Measurements from ENCODE around the gene MYLK.

The MYLK gene

GRCh38 chr3:123766193-123767008, 117.7 kb downstream of the MYLK start:
- no peak for DNase-seq

- no peak for DNase-seq
Measured at GRCh38 chr3:123765475-123766128, 118.5 kb downstream of the MYLK start.

GRCh38 chr3:123764647-123765046, 119.5 kb downstream of the MYLK start:
- no peak for DNase-seq

GRCh38 chr3:123762805-123763204, 121.3 kb downstream of the MYLK start:
- no peak for DNase-seq

- no peak for DNase-seq
Measured at GRCh38 chr3:123760817-123761216, 123.3 kb downstream of the MYLK start.

GRCh38 chr3:123759871-123760270, 124.3 kb downstream of the MYLK start:
- DNase-seq = no peak

- DNase-seq = no peak
Measured at GRCh38 chr3:123759311-123759710, 124.8 kb downstream of the MYLK start.

GRCh38 chr3:123758081-123758564, 126.0 kb downstream of the MYLK start:
- no peak for DNase-seq

GRCh38 chr3:123757281-123757940, 126.7 kb downstream of the MYLK start:
- DNase-seq = no peak

- no peak for DNase-seq
Measured at GRCh38 chr3:123755501-123755900, 128.6 kb downstream of the MYLK start.

- no peak for DNase-seq
Measured at GRCh38 chr3:123755085-123755484, 129.0 kb downstream of the MYLK start.

- no peak for DNase-seq
Measured at GRCh38 chr3:123753286-123753685, 130.8 kb downstream of the MYLK start.

- DNase-seq = no peak
Measured at GRCh38 chr3:123752228-123752627, 131.9 kb downstream of the MYLK start.

GRCh38 chr3:123751433-123751832, 132.7 kb downstream of the MYLK start:
- no peak for DNase-seq

GRCh38 chr3:123750659-123751420, 133.3 kb downstream of the MYLK start:
- DNase-seq = no peak

- DNase-seq = no peak
Measured at GRCh38 chr3:123750209-123750608, 133.9 kb downstream of the MYLK start.

- DNase-seq = no peak
Measured at GRCh38 chr3:123749711-123750110, 134.4 kb downstream of the MYLK start.

- DNase-seq = no peak
Measured at GRCh38 chr3:123745184-123745855, 138.8 kb downstream of the MYLK start.

- no peak for DNase-seq
Measured at GRCh38 chr3:123744064-123744463, 140.1 kb downstream of the MYLK start.

GRCh38 chr3:123743121-123743520, 141.0 kb downstream of the MYLK start:
- DNase-seq = no peak

- no peak for DNase-seq
Measured at GRCh38 chr3:123741041-123741511, 143.1 kb downstream of the MYLK start.

- no peak for DNase-seq
Measured at GRCh38 chr3:123740391-123740822, 143.7 kb downstream of the MYLK start.

All from activated CD4-positive, CD25-positive, alpha-beta regulatory T cell treated with anti-CD3 and anti-CD28 coated beads, Interleukin-2, amount 50 U/mL, for 72 hours (primary cell).